MM.1S (cell line): ENCODE results near the gene PRKAG2.

ENCODE experiments used
- DNase-seq: peaks from one replicate; pipeline ENCODE4 v3.0.0-alpha.2; 2015
- H2AFZ ChIP-seq: fragments of 300-600 bp; sonication (generic); 2 replicates; pipeline ENCODE4 v1.6.0; 2016; ENCODE audit warnings: antibody characterized with exemption, low read length
- H3F3A ChIP-seq: fragments of 300-600 bp; sonication (generic); 2 replicates; pipeline ENCODE4 v1.6.1; 2016; ENCODE audit warnings: mild to moderate bottlenecking, antibody characterized with exemption, low read length, moderate library complexity, mixed read lengths; ENCODE audit not compliant: insufficient read depth
- H3K27ac ChIP-seq: fragments of 300-600 bp; sonication (generic); 2 replicates; pipeline ENCODE4 v1.5.1; 2016; ENCODE audit warnings: mild to moderate bottlenecking, low read length
- H3K27me3 ChIP-seq: fragments of 300-600 bp; sonication (generic); replicated peaks from 2 replicates; pipeline ENCODE4 v1.6.0; 2016; ENCODE audit warnings: low read length; ENCODE audit not compliant: insufficient read depth
- H3K36me3 ChIP-seq: fragments of 300-600 bp; sonication (generic); replicated peaks from 2 replicates; pipeline ENCODE4 v1.6.1; 2016; ENCODE audit warnings: mild to moderate bottlenecking, low read length, mixed read lengths; ENCODE audit not compliant: insufficient read depth
- H3K4me1 ChIP-seq: fragments of 300-600 bp; sonication (generic); 2 replicates; pipeline ENCODE4 v1.6.1; 2016; ENCODE audit warnings: low read length, mixed read lengths
- H3K4me2 ChIP-seq: fragments of 300-600 bp; sonication (generic); 2 replicates; pipeline ENCODE4 v1.6.0; 2016; ENCODE audit warnings: low read depth, low read length
- H3K4me3 ChIP-seq: fragments of 300-600 bp; sonication (generic); 2 replicates; pipeline ENCODE4 v1.5.1; 2016; ENCODE audit warnings: low read length, mixed read lengths
- H3K79me2 ChIP-seq: fragments of 300-600 bp; sonication (generic); 2 replicates; pipeline ENCODE4 v1.6.1; 2016; ENCODE audit warnings: mixed run types, low read length, mixed read lengths
- H3K9ac ChIP-seq: fragments of 300-600 bp; sonication (generic); 2 replicates; pipeline ENCODE4 v1.6.1; 2016; ENCODE audit warnings: low read length, mixed read lengths
- H3K9me2 ChIP-seq: fragments of 300-600 bp; sonication (generic); replicated peaks from 2 replicates; pipeline ENCODE4 v1.6.1; 2016; ENCODE audit warnings: mild to moderate bottlenecking, low read length, mixed read lengths; ENCODE audit not compliant: insufficient read depth
- H3K9me3 ChIP-seq: fragments of 300-600 bp; sonication (generic); replicated peaks from 2 replicates; pipeline ENCODE4 v1.6.1; 2016; ENCODE audit warnings: mild to moderate bottlenecking, low read length, mixed read lengths; ENCODE audit not compliant: insufficient read depth
- H4K20me1 ChIP-seq: fragments of 300-600 bp; sonication (generic); 2 replicates; pipeline ENCODE4 v1.6.1; 2016; ENCODE audit warnings: mild to moderate bottlenecking, low read length, moderate library complexity, mixed read lengths; ENCODE audit not compliant: insufficient read depth
- EZH2 ChIP-seq: fragments of 300-600 bp; sonication (generic); optimal IDR thresholded peaks from 2 replicates; pipeline ENCODE3; 2017; ENCODE audit warnings: low read depth, mild to moderate bottlenecking, antibody characterized with exemption, low read length, mixed read lengths
- EZH2phosphoT487 ChIP-seq: fragments of 300-600 bp; sonication (generic); IDR thresholded peaks from 2 replicates; pipeline ENCODE4 v1.6.1; 2018; ENCODE audit warnings: antibody characterized with exemption, low read length
- TF ChIP-seq, protein P1 (sequence below): fragments of 300-600 bp; sonication (generic); IDR thresholded peaks from 2 replicates; pipeline ENCODE4 v1.5.1; 2016; ENCODE audit warnings: antibody characterized with exemption, low read length, mixed read lengths

The PRKAG2 gene

DNA sequence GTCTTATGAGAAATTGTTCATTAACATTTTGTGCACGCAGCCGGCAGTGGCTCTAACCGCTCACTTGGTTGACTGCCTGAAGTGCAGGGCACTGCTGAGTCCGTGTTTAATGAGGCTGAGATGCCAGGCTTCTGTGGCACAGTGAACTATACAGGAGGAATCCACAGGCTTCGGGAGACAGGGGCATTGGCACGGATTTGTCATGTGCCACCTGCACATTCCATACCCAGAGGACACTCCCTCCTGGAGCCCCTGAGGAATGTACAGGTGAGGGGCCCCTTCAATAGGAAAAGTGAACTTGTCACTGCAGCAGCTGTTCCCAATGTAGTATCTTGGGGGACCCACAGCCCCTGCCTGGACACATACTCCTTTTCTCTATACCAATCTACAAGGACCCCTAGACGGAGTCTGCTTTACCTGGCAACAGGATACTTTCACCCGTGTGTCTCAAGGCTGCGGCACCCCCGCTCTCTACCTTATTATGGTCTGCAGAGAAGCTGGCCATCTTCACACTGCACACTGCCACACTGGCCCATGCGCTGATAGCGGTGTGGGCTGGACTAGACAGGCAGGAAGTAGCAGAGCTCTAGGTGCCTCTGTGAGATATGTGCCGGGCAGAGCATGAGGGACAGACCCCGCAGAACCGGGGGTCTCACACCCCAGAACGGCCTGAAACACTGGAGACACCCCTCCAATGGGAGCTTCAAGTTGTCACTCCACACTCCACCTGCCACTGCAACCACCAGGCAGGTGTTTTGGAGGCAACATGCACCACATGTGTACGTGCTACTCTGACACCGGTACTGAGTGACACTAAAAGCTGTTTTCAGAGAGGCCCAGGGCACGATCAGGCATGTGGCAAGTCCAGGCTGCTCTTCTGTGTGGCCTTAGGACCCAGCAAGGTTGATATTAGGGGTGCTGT is 285.8 kb downstream of the PRKAG2 start:
- H3K4me3 ChIP-seq: no peak overlapping the region
- no peak overlapping the region for H2AFZ ChIP-seq
- no peaks in the 10 kb centered on the region for H4K20me1 ChIP-seq
- no peaks in the 10 kb centered on the region for H3K79me2 ChIP-seq
- no peaks in the 10 kb centered on the region for H3K9me3 ChIP-seq
- H3K4me2 ChIP-seq: no peak overlapping the region
- H3K27ac ChIP-seq: no peak overlapping the region
- H3F3A ChIP-seq: no peaks in the 10 kb centered on the region
- no peaks in the 10 kb centered on the region for H3K27me3 ChIP-seq
- TF ChIP-seq EZH2 (no peak), EZH2phosphoT487 (no peak)
- TF ChIP-seq, protein P1, sequence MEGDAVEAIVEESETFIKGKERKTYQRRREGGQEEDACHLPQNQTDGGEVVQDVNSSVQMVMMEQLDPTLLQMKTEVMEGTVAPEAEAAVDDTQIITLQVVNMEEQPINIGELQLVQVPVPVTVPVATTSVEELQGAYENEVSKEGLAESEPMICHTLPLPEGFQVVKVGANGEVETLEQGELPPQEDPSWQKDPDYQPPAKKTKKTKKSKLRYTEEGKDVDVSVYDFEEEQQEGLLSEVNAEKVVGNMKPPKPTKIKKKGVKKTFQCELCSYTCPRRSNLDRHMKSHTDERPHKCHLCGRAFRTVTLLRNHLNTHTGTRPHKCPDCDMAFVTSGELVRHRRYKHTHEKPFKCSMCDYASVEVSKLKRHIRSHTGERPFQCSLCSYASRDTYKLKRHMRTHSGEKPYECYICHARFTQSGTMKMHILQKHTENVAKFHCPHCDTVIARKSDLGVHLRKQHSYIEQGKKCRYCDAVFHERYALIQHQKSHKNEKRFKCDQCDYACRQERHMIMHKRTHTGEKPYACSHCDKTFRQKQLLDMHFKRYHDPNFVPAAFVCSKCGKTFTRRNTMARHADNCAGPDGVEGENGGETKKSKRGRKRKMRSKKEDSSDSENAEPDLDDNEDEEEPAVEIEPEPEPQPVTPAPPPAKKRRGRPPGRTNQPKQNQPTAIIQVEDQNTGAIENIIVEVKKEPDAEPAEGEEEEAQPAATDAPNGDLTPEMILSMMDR: no peak
- H3K9me2 ChIP-seq: no peaks in the 10 kb centered on the region
- H3K9ac ChIP-seq: no peak overlapping the region
- DNase-seq: no peak
- H3K36me3 ChIP-seq: no peaks in the 10 kb centered on the region
- no peaks in the 10 kb centered on the region for H3K4me1 ChIP-seq

DNA sequence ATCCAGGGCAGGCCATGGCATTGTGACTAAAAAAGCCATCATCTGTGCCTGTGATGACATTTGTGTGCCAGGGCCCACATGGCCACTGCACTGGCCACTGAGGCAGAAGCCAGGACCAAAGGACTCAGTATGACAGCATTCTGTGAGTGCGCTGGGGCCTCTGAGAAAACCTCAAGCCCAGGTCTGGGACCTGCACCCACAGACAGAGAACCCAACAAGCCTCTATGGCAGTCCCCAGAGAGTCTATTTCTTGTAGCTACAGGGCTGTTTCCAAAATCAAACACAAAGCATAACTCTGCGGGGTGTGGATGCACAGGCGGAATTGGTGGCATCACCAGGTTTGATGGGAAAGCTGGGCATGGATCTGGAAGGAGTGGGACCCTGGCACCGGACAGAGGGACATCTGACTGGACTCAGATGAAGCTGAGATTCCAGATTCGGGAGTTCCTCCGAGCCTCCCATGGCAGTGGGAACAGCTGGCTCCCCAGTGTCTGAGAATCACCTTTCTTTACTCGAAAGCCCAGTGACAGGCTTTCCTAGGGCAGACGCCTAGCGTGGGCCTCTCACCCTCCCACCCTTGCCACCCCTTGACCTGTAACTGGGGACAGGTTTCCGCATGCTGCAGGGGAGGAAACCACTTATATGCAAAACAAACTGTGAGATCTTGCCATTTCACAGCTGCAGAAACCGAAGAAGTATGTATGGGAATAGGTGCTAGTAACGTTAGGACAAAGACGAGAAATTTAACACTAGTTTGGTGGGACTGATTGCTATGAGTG is 286.7 kb downstream of the PRKAG2 start:
- H3K4me2 ChIP-seq: no peak overlapping the region
- H3K9me2 ChIP-seq: no peaks in the 10 kb centered on the region
- no peak overlapping the region for H2AFZ ChIP-seq

DNA sequence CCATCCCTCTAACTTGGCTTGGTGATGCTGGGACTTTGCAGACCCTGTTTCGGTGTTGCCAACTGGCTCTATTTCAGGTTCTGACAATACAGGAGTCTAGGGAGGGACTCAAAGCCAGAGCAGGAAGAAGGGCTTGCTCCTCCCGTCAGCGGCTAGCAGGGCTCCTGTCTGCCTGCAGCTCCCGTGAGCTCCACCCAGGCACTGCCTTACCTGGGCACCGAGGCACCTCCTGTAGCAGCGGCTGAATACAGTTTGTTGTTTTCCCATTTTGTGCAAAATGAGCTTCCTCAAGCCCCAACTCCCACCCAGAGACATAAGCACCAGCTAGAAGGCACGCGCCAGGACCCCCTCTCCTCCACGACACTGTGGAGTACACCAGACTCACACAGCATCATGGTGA is 287.9 kb downstream of the PRKAG2 start:
- Histone ChIP-seq H3K9ac (no peak overlapping the region), H3K36me3 (no peaks in the 10 kb centered on the region), H3K27me3 (no peaks in the 10 kb centered on the region), H3K4me1 (no peaks in the 10 kb centered on the region), H3K79me2 (no peaks in the 10 kb centered on the region), H3K4me2 (no peak overlapping the region), H3F3A (no peaks in the 10 kb centered on the region), H2AFZ (no peak overlapping the region), H3K4me3 (no peak overlapping the region), H4K20me1 (no peaks in the 10 kb centered on the region), H3K9me3 (no peaks in the 10 kb centered on the region), H3K9me2 (no peaks in the 10 kb centered on the region), H3K27ac (no peak overlapping the region)
- TF ChIP-seq, protein P1: no peak
- TF ChIP-seq EZH2phosphoT487: no peak
- no peak for DNase-seq

More for the DNA sequence above, 286.7 kb downstream of the PRKAG2 start:
- TF ChIP-seq, protein P1: no peak
- Histone ChIP-seq H3K9ac (no peak overlapping the region), H3K36me3 (no peaks in the 10 kb centered on the region), H3K27me3 (no peaks in the 10 kb centered on the region), H3K4me1 (no peaks in the 10 kb centered on the region), H3F3A (no peaks in the 10 kb centered on the region), H4K20me1 (no peaks in the 10 kb centered on the region), H3K9me3 (no peaks in the 10 kb centered on the region), H3K4me3 (no peak overlapping the region), H3K27ac (no peak overlapping the region), H3K79me2 (no peaks in the 10 kb centered on the region)
- no peak for DNase-seq
